Spleen (tissue), 7 donors: ENCODE measurements around the gene SYCE1.

Source experiments
- POLR2A ChIP-seq, 3 donors: fragments of 450-650 bp; IDR thresholded peaks; one replicate each; pipeline ENCODE4 v1.5.1; 2017; ENCODE audit warnings: antibody characterized with exemption in 3 of 3, mild to moderate bottlenecking in 1 of 3
- POLR2AphosphoS5 ChIP-seq, 3 donors: sonication (generic); formaldehyde crosslinking; IDR thresholded peaks; one replicate each; pipeline ENCODE4 v1.5.1; 2017; ENCODE audit warnings: antibody characterized with exemption in 3 of 3
- TF ChIP-seq, protein P1 (sequence below), 11 experiments: fragments of 200-600 bp in 7 of 11; fragments of 450-650 bp in 4 of 11; sonication (generic) in 4 of 11; IDR thresholded peaks in 8 of 11; conservative IDR thresholded peaks in 3 of 11; 1 replicate in 7 of 11; 2 replicates in 4 of 11; pipeline versions ENCODE4 v1.4.0 to v1.8.0; 2016 to 2021; ENCODE audit warnings: antibody characterized with exemption in 11 of 11, inconsistent platforms in 4 of 11, mild to moderate bottlenecking in 1 of 11
- donor health status: DM: no; HTN: no; CAD: no; lungs with moderate emphysema.
- donor health status: DM: no; HTN: no; CAD: no.
- donor health status: DM: no; HTN: no; CAD: no.

DNA sequence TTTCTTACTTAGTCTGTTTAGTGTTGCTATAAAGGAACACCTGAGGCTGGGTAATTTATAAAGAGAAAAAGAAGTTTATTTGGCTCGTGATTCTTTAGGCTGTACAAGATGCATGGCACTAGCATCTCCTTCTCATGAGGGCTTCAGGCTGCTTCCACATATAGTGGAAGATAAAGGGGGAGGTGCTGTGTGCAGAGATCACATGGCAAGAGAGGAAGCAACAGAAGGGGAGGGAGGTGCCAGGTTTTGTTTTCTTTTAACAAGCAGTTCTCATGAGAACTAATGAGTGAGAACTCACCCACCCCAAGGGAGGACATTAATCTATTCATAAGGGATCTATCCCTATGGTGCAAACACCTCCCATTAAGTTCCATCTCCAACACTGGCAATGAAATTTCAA lies 20.9 kb downstream of the SYCE1 start:
- TF ChIP-seq, protein P1, sequence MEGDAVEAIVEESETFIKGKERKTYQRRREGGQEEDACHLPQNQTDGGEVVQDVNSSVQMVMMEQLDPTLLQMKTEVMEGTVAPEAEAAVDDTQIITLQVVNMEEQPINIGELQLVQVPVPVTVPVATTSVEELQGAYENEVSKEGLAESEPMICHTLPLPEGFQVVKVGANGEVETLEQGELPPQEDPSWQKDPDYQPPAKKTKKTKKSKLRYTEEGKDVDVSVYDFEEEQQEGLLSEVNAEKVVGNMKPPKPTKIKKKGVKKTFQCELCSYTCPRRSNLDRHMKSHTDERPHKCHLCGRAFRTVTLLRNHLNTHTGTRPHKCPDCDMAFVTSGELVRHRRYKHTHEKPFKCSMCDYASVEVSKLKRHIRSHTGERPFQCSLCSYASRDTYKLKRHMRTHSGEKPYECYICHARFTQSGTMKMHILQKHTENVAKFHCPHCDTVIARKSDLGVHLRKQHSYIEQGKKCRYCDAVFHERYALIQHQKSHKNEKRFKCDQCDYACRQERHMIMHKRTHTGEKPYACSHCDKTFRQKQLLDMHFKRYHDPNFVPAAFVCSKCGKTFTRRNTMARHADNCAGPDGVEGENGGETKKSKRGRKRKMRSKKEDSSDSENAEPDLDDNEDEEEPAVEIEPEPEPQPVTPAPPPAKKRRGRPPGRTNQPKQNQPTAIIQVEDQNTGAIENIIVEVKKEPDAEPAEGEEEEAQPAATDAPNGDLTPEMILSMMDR (IDR thresholded peaks at IDR 0.05 in 8 of 11, conservative IDR thresholded peaks at IDR 0.05 in 3 of 11): no peak
- TF ChIP-seq POLR2A (IDR thresholded peaks at IDR 0.05): no peak
- TF ChIP-seq POLR2AphosphoS5 (IDR thresholded peaks at IDR 0.05): no peak
